ENCODE data around the gene MYLK.

- TF ChIP-seq CTCF (IDR thresholded peaks at IDR 0.05; ENCODE audit: insufficient read depth, low read depth, low read length) = no peak
- no peak for TF ChIP-seq EZH2 (IDR thresholded peaks at IDR 0.05; ENCODE audit: insufficient read depth, low read length)
Measured at GRCh38 chr3:123624302-123624701, 259.8 kb downstream of the MYLK start.

Measured in astrocyte (in vitro differentiated cells and primary cell).